ENCODE data around the gene ADIPOR2.
"Not testable (repeated sequence)": the region's sequence is repeated elsewhere in the genome, so short reads cannot be mapped to it uniquely, and the experiment has no call there.

ADIPOR2 gene

DNA sequence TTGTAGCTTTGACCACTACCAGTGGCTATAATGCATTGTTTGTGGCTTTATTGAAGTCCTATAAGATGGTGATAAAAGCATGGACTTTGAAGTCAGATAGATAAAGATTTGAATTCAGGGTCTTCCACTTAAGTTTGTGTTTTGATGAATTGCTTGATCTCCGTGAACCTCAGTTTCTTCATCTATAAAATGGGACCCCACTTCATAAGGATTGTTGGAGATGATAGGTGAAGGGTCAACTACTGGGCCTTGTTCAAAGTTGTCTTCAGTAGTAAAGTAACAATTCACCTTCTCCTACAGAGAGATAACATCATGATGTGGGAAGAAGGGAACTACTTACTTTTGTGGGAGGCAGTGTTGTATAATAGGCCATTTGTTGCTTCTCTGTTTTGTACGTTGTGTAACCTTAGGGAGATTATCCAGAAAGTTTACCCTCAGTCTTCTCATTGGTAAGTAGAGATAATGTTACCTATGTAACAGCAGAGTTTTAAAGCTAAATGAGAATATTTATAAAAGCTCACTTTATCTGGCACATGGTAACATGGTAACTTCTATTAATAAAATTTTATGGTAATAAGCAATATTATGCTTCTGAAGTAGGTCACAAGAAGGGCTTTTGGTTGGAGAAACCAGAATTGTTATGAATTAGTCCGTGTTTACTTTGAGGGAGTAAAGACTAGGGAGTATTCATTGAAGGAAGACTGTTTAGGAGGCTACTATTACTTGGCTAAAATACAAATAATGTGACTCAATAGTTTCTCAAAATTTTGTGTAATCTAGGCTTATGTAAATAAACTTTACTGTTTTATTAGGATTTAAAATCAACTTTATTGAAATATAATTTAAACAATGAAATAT, 15.1 kb downstream of the ADIPOR2 start:
- DNase-seq, result no peak

DNA sequence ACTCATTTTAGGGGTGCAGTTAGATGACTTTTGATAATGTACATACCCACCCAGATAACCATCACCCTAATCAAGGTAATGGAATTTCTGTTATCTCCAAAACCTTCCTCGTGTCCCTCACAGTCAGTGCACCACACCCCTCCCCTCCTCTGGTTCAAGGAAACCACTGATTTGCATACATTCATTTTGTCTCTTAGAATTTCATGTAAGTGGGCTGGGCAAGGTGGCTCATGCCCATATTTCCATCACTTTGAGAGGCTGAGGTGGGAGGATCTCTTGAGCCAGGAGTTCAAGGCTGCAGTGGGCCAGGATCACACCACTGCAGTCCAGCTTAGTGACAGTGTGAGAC, 15.7 kb downstream of the ADIPOR2 start:
- peak in 1 of 2 experiments; percentile 6 for DNase-seq

DNA sequence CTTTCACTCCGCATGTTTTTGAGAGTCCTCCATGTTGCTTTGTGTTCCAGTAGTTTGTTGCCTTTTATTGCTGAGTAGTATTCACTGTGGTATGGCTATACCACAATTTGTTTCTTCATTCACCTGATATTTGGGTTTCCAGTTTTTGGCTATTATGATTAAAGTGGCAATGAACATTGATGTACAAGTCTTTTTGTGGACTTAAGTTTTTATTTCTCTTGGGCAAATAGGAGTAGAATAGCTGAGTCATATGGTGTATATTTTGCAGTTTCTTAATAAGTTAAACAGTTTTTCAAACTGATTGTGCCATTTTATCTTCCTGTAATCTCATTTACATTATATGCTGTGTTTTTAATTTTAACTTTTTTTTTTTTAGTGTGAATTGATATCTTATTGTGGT, 16.2 kb downstream of the ADIPOR2 start:
- DNase-seq, result no peak

DNA sequence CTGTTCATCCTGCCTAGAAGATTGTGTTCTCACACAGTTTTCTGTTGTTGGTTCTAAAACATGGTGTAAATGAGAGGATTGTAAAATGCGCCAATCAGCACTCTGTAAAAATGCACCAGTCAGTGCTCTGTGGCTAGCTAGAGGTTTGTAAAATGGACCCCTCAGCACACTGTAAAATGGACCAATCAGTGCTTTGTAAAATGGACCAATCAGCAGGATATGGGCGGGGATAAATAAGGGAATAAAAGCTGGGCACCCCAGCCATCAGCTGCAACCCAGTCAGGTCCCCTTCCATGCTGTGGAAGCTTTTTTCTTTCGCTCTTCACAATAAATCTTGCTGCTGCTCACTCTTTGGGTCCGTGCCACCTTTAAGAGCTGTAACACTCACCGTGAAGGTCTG, 19.1 kb downstream of the ADIPOR2 start:
- not testable (repeated sequence) for DNase-seq

DNA sequence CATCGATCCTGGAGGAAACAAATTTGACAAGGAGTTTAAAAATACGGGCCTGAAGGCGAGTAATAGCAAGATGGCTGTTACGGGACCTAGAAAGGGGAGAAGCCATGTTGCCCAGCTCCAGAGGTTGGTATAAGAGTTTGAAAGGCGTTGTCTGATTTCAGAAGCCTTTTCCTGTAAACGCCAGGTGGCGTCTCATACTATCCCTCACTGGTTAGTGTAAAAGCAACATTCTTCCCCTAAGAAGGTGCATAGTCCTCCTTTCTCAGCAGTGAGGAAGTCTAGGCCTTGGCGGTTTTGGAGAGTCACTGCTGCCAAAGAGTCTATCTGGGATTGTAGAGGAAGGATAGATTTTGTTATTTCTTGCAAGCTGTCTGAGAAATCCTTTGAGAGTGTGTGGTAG, 20.0 kb downstream of the ADIPOR2 start:
- not testable (repeated sequence) for DNase-seq

DNA sequence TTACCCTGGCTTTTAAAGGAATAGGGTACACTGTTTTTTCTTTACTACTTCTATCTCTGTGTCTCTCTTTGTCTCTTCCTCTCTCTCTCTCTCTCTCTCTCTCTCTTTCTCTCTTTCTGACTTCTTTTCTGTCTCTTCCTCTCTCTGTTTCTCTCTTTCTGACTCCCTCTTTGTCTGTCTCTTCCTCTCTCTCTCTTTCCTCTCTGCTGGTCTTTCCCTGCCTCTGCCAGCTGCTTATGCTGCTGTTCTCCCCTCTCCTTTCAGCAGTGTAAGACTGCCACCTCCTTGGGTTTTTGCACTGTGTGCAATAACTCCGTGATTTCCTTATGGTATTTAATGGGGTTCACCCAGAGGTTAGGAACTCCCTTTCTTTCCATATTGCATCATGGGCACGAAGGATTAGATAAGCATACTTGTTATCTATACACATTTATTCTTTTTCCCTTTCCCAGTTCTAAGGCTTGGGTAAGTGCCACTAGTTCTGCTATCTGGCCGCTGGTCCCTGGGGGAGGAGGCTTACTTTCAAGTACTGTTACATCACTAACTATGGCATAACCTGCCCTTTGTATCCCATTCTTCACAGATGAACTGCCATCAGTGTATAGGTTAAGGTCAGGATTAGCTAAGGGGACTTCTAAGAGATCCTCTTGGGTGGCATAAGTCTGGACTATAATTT, 20.8 kb downstream of the ADIPOR2 start:
- DNase-seq, result not testable (repeated sequence)

DNA sequence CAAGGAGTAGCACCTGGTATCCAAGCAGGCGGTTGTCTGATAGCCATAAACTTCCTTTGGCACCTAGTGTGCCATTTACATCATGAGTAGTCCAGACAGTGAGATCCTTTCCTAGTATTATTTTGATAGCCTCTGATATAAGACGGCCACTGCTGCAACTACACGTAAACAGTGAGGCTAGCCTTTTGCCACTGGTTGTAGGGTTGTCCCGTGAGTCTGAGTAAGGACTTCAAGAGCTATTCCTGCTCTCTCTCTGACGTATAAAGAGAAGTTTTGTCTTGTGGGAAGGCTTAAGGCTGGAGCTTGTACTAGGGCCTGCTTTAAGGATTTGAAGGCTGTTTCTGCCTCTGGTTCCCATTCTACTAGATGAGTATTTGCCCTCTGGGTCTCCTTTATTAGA, 21.4 kb downstream of the ADIPOR2 start:
- DNase-seq, result not testable (repeated sequence)

DNA sequence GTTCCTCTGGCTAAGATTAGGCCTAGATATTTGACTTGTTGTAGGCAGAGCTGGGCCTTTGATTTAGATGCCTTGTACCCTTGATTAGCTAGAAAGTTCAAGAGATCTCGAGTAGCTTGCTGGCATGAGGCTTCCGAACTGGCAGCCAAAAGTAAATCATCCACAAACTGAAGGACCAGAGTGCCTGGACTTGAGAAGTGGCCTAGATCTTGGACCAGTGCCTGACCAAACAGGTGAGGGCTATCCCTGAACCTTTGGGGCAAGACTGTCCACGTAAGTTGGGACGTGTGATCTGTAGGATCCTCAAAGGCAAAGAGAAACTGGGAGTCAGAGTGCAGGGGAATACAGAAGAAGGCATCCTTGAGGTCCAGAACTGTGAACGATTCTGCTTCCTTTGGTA, 22.0 kb downstream of the ADIPOR2 start:
- not testable (repeated sequence) for DNase-seq

DNA sequence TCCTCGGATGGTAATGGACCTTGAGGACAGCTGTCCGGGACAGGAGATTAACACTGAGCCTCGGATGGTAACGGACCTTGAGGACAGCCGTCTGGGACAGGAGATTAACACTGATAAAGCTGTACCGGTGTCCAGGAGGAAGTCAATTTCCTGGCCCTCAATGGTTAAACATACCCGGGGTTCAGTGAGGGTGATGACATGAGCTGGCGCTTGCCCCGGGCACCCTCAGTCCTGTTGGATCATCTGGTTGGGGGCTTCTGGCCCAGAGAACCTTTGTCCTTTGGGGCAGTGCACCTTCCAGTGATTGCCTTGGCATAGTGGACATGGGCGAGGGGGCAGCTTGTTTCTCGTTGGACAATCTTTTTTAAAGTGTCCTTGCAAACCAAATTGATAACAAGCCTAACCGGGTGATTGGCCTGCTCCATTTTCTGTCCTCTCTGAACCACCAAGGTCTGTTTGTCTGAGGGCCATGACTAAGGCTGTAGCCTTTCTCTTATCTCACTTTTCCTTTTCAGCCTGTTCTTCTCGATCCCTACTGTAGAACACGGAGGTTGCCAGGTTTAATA, 23.0 kb downstream of the ADIPOR2 start:
- DNase-seq, result not testable (repeated sequence)

DNA sequence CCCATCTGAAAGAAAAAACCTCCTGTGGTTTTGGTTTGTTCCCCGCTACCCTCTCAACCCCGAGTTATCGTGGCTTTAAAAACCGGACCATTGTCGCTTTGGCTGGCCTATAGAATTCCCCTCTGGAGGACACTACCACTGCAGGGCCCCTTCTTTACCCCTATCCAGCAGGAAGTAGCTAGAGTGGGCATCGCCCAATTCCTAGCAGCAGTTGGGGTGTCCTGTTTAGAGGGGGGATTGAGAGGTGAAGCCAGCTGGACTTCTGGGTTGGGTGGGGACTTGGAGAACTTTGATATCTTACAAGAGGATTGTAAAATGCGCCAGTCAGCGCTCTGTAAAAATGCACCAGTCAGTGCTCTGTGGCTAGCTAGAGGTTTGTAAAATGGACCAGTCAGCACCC, 24.6 kb downstream of the ADIPOR2 start:
- not testable (repeated sequence) for DNase-seq

DNA sequence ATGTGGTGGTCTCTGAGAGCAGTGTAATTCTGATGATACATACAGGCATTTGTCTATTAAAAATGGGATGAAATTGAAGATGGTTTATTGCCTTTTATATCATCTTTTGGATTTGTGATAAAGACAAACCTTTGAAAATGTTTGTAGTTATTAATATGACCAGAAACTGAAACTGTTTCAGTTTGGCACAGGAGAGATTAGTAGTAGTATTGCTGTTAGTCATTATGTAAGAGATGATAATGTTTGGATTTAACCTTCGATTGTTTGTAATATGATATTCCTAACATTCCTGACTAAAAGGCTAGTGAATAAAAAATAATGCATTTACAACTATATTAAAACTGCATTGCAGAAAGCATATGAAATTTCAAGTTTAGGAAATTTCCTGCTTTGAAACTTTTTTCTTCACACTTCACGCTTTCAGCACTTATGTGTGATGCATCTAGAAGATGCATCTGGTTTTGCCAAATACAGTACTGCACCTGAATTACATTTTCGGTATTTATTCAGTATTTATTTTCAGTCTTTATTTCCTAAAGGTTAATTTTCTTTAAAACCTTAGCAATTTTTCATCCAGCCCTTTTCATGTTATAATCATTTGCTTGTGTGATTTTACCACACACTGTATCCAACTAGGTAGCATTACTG, 25.5 kb downstream of the ADIPOR2 start:
- DNase-seq, result no peak

DNA sequence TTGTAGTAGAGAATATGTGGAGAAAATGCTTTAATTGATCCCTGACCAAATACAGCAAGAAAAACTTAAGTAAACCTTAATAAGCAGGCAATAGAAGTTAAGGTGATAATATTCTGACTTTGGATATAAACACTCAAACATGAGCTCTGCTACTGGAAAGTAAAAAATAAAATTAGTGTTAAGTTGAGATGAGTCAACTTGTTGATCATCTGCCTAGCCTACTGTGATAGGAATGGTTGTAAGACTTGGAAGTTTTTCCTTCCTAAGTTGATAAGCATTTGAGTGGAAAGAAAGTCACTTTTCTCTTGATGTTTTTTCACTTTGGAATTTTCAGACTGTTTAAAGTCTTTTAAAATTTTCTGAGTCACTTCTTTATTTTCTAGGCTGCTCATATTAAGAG, 26.0 kb downstream of the ADIPOR2 start:
- no peak for DNase-seq

DNA sequence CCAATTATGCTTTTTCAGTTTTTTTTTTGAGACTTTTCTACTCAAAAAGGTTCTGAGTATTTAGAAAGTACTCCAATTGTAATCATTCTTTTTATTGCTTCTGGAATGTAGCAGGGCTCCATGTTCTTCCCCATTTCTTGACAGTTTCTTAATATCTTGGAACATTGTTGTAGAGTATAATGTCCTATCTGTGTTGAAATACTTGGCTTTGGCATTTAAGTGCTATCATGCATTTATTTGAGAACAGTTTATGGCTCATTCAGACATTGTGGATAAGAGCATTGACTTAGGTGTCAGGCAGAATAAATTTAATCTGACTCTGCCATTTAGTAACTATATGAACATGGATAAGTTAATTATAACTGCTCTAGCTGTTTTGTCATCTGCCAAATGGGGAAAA, 28.3 kb downstream of the ADIPOR2 start:
- no peak for DNase-seq

DNA sequence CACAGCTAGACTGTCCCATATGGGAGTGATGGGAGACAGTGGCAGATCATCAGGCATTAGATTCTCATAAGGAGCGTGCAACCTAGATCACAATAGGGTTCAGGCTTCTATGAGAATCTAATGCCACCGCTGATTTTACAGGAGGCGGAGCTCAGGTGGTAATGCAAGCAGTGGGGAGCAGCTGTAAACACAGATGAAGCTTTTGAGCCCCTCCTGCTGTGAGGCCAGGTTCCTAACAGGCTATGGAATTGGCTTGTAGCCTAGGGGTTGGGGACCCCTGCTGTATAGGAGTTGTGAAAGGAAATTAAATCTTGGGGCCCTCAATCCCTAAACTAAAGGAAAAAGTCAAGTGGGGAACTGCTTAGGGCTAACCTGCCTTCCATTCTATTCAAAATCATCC, 29.6 kb downstream of the ADIPOR2 start:
- no peak for DNase-seq

DNA sequence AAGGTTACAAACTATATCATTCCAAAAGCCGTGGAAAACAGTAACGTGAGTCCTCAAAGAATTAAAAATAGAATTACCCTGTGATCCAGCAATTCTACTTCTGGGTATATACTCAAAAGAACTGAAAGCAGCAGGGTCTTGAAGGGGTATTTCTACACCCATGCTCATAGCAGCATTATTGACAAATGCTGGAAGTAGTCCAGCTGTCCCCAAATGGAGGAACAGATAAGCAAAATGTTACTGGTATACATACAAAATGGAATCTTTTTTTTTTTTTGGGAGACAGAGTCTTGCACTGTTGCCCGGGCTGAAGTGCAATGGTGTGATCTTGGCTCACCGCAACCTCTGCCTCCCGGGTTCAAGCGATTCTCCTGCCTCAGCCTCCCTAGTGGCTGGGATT, 32.9 kb downstream of the ADIPOR2 start:
- no peak for DNase-seq

DNA sequence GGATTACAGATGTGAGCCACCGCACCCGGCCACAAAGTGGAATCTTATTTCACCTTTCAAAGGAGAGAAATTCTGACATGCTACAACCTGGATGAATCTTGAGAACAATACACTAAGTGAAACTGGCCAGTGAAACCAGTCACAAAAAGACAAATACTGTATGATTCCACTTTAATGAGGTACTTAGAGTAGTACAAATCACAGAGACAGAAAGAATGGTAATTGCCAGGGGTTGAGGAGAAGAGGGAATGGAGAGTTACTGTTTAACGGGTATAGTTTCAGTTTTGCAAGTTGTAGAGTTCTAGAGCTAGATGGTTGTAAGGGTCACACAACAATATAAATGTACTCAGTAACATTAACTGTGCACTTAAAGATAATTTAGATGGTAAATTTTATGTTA, 33.4 kb downstream of the ADIPOR2 start:
- no peak for DNase-seq

DNA sequence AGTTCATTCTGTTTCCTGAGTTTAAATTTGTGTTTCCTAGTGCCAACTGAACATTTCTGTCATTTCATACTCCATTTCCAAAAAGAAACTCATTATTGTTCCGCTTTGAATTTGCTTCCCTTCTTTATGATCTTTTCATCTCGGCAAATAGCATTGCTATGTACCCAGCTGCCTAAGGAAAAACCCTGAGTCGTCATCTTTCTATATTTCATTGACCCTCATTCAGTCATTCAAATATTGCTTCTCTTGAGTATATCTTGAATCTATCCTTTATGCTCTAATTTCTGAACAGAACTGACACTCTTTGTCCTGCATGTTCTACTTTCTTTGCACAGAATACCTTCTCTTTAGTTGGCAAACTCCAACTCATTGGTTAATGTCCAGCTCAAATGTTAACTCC, 35.9 kb downstream of the ADIPOR2 start:
- no peak for DNase-seq

DNA sequence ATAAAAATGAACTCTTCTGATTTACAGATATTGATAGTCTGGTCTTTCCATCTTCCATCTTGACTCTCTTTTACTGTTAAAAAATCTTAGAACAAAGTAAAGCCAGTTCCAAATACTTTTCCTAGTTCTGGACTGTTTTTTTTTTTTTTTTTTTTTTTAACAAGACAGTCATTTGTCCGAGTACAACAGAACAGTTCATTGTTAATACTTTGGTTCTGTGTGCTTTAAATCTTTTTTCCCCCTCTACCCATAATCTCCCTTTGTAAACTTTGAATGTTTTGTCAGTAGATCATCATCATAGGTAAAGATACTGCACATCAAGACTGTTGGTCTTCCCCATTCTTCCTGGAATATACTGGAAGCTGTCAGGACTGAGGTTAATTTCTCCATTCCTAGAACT, 38.0 kb downstream of the ADIPOR2 start:
- DNase-seq, result no peak

DNA sequence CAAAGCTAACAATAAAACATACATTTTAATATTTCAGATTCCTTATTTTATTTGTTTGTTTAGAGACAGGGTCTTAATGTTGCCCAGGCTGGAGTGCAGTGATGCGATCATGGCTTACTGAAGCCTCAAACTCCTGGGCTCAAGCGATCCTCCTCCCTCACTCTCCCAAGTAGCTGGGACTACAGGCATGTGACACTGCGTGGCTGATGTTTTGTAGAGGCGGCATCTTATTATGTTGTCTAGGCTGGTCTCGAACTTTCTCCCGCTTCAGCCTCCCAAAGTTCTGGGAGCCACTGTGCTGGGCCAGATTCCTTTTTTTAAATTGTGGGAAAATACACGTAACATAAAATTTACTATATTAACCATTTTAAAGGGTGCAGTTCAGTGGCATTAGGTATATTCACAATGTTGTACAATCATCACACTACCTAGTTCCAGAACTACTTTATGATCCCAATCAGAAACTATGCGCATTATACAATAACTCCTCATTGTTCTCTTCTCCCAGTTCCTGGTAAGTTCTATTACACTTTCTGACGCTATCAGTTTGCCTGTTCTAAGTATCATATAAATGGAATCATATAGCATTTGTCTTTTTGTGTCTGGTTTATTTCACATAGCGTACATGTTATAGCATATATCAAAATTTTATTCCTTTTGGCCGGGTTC, 40.3 kb downstream of the ADIPOR2 start:
- no peak for DNase-seq

DNA sequence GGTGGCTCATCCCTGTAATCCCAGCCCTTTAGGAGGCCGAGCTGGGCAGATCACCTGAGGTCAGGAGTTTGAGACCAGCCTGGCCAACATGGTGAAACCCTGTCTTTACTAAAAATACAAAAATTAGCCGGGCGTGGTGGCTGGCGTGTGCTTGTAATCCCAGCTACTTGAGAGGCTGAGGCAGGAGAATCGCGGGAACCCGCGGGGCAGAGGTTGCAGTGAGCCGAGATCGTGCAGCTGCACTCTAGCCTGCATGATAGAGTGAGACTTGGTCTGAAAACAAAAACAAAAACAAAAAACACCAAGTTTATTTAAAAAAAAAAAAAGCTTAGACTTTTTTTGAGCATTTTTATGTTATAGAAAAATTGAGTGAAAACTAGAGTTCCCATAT, 40.8 kb downstream of the ADIPOR2 start:
- DNase-seq, result not testable (repeated sequence)

DNA sequence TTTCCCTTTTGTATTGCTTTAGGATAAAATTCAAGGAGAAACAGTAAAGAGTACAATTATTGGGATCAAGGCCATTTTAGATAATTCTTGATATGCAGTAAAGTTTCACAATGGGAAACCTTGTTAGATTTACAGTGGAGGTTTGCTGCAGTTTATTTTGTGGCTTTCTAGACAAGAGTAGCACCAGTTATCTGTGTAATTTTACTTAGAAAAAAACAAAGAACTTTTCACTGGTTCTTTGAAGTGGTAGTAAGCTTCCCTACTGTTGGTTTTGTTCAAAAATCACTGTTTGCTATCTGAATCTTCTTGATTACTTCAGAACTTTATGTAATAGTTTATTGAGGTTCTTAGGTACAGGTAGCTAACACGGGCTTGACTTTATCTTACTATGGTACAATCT, 42.0 kb downstream of the ADIPOR2 start:
- no peak for DNase-seq

DNA sequence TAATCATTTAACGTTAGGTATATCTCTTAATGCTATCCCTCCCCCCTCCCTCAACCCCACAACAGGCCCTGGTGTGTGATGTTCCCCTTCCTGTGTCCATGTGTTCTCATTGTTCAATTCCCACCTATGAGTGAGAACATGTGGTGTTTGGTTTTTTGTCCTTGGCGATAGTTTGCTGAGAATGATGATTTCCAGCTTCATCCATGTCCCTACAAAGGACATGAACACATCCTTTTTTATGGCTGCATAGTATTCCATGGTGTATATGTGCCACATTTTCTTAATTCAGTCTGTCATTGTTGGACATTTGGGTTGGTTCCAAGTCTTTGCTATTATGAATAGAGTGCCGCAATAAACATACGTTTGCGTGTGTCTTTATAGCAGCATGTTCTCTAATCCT, 42.8 kb downstream of the ADIPOR2 start:
- not testable (repeated sequence) for DNase-seq

DNA sequence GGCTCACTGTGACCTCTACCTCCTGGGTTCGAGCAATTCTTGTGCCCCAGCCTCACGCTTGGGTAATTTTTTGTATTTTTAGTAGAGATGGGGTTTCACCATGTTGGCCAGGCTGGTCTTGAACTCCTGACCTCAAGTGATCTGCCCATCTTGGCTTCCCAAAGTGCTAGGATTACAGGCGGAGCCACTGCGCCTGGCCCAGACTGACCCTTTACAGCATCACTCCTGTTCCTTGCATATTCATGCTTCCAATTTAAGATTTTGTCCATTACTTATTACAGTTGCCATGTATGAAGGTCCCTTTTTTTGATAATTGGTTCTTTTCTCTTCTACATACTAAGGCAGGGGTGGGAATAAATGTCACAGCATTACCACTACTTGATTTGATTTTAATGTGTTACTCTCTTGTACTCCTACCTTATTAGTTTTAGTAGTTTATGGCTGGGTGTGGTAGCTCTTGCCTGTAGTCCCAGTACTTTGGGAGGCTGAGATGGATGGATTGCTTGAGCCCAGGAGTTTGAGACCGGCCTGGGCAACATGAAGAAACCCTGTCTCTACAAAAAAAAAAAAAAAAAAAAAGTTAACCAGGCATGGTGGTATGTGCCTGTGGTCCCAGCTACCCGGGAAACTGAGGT, 46.9 kb downstream of the ADIPOR2 start:
- no peak for DNase-seq

Measured in stimulated activated CD4-positive, alpha-beta T cell treated with anti-CD3 and anti-CD28 coated beads, Interleukin-4, amount 100 ng/mL, for 4 hours (primary cell).